Astrocyte of the cerebellum (primary cell): ENCODE measurements around the gene PLXDC1.
"Not testable (repeated sequence)": the region's sequence is repeated elsewhere in the genome, so short reads cannot be mapped to it uniquely, and the experiment has no call there.

Experiments
- DNase-seq: peaks from one replicate; pipeline ENCODE4 v3.0.0-alpha.2; 2011; ENCODE audit warnings: low read depth
- H3K4me3 ChIP-seq: 2 replicates; pipeline ENCODE4 v1.5.1; 2011; ENCODE audit warnings: mild to moderate bottlenecking, low read depth, low read length, moderate library complexity
- CTCF ChIP-seq: IDR thresholded peaks from 2 replicates; pipeline ENCODE4 v1.5.1; 2012; ENCODE audit warnings: low read length, low read depth, moderate library complexity, mild to moderate bottlenecking; ENCODE audit errors: missing control alignments
- in situ Hi-C: cut with HindIII; loops from 2 replicates; pipeline ENCODE4 v1.10.0; 2017; ENCODE audit warnings: low sequenced_read_pairs

Gene PLXDC1

GRCh38 chr17:39173080-39173479, 21.6 kb upstream of the PLXDC1 start:
- no peak for TF ChIP-seq CTCF
- no peak overlapping the region for H3K4me3 ChIP-seq
- in situ Hi-C loops, result no loop called here
- no peak for DNase-seq

- no peak for DNase-seq
- TF ChIP-seq CTCF, result no peak
- no peak overlapping the region for H3K4me3 ChIP-seq
- in situ Hi-C loops, result no loop called here
Measured at GRCh38 chr17:39171933-39172332, 20.5 kb upstream of the PLXDC1 start.

GRCh38 chr17:39170558-39170957, 19.1 kb upstream of the PLXDC1 start:
- TF ChIP-seq CTCF, result no peak
- no peak for DNase-seq
- H3K4me3 ChIP-seq, result no peak overlapping the region
- in situ Hi-C loops, result no loop called here

- no peak for DNase-seq
- no peak for TF ChIP-seq CTCF
- no peak overlapping the region for H3K4me3 ChIP-seq
- in situ Hi-C loops, result no loop called here
Measured at GRCh38 chr17:39170109-39170508, 18.7 kb upstream of the PLXDC1 start.

- no peak overlapping the region for H3K4me3 ChIP-seq
- no peak for DNase-seq
- in situ Hi-C loops, result loop anchor here (10.0 kb wide), 1 partner anchor 105 kb away; no protein-coding TSS in a partner anchor
- TF ChIP-seq CTCF, result no peak
Measured at GRCh38 chr17:39169518-39169917, 18.1 kb upstream of the PLXDC1 start.

- H3K4me3 ChIP-seq, result no peak overlapping the region
- in situ Hi-C loops, result loop anchor here (10.0 kb wide), 1 partner anchor 104 kb away; no protein-coding TSS in a partner anchor
- no peak for TF ChIP-seq CTCF
- DNase-seq, result no peak
Measured at GRCh38 chr17:39169101-39169500, 17.7 kb upstream of the PLXDC1 start.

- DNase-seq, H3K4me3 ChIP-seq: not testable (repeated sequence)
- in situ Hi-C loops, result loop anchor here (10.0 kb wide), 1 partner anchor 104 kb away; no protein-coding TSS in a partner anchor
Measured at GRCh38 chr17:39168503-39168902, 17.1 kb upstream of the PLXDC1 start.
